GM06990 (cell line): ENCODE measurements around the gene CDC42BPA.

Experiments
- DNase-seq: peaks from one replicate; pipeline ENCODE4 v3.0.0-alpha.2; 2011; ENCODE audit not compliant: insufficient read length; ENCODE audit errors: extremely low read depth
- H3K27me3 ChIP-seq: replicated peaks from 2 replicates; pipeline ENCODE4 v1.6.0; 2011; ENCODE audit warnings: low read length; ENCODE audit not compliant: control insufficient read depth, insufficient read depth
- H3K36me3 ChIP-seq: 2 replicates; pipeline ENCODE4 v1.5.1; 2011; ENCODE audit warnings: low read length; ENCODE audit not compliant: control insufficient read depth, insufficient read depth
- H3K4me3 ChIP-seq: replicated peaks from 2 replicates; pipeline ENCODE4 v1.5.1; 2011; ENCODE audit warnings: low read depth, mild to moderate bottlenecking, control low read depth, low read length
- TF ChIP-seq, protein P1 (sequence below): IDR thresholded peaks from 2 replicates; pipeline ENCODE4 v1.5.1; 2011; ENCODE audit warnings: low read length, control low read depth, mild to moderate bottlenecking, inconsistent platforms; ENCODE audit not compliant: insufficient read depth, poor library complexity, severe bottlenecking

Gene CDC42BPA

GRCh38 chr1:226949401-226949800 is 368.9 kb downstream of the CDC42BPA start:
- H3K27me3 ChIP-seq = no peaks in the 10 kb centered on the region
- no peaks in the 10 kb centered on the region for H3K36me3 ChIP-seq
- DNase-seq = no peak
- TF ChIP-seq, protein P1, sequence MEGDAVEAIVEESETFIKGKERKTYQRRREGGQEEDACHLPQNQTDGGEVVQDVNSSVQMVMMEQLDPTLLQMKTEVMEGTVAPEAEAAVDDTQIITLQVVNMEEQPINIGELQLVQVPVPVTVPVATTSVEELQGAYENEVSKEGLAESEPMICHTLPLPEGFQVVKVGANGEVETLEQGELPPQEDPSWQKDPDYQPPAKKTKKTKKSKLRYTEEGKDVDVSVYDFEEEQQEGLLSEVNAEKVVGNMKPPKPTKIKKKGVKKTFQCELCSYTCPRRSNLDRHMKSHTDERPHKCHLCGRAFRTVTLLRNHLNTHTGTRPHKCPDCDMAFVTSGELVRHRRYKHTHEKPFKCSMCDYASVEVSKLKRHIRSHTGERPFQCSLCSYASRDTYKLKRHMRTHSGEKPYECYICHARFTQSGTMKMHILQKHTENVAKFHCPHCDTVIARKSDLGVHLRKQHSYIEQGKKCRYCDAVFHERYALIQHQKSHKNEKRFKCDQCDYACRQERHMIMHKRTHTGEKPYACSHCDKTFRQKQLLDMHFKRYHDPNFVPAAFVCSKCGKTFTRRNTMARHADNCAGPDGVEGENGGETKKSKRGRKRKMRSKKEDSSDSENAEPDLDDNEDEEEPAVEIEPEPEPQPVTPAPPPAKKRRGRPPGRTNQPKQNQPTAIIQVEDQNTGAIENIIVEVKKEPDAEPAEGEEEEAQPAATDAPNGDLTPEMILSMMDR = no peak
- H3K4me3 ChIP-seq = no peak overlapping the region

- no peak for DNase-seq
- H3K4me3 ChIP-seq = no peak overlapping the region
- H3K27me3 ChIP-seq = no peaks in the 10 kb centered on the region
- TF ChIP-seq, protein P1 = no peak
- H3K36me3 ChIP-seq = no peaks in the 10 kb centered on the region
Observed at GRCh38 chr1:226948996-226949395, 369.3 kb downstream of the CDC42BPA start.

DNA sequence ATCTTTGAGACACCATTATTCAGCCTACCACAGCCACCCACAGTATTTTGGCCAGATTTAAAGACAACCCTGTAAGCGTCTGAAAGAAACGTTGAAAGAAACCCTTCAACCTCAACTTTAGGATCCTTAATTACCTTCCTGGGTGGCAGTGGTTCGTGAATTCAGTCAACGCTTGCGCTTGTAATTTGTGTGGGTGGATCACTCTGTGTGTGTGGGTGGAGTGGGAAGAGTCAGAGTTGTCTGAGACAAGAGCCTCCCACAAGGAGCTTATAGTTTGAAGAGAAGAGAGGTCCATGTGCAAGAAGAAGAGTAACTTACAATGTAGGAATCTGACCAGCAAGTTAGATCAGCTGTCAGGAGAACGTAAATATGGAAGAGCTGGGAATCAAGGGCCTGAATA is 369.8 kb downstream of the CDC42BPA start:
- no peak for DNase-seq
- TF ChIP-seq, protein P1 = no peak
- no peaks in the 10 kb centered on the region for H3K36me3 ChIP-seq
- no peak overlapping the region for H3K4me3 ChIP-seq
- no peaks in the 10 kb centered on the region for H3K27me3 ChIP-seq

DNA sequence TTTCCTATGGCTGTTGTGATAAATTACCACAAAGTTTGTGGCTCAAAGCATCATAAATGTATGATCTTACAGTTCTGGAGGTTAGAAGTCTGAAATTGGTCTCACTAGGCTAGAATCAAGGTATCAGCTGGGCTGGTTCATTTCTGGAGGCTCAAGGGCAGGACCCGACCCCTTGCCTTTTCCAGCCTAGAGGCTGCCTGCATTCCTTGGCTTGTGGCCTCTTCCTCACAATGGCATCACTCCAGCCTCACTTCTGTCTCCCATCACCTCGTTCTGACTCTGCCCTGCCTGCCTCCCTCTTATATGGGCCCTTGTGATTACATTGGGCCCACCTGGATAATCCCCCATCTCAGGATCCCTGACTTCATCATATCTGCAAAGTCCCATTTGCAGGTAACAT is 370.2 kb downstream of the CDC42BPA start:
- no peak for DNase-seq
- Histone ChIP-seq H3K4me3 (no peak overlapping the region), H3K27me3 (no peaks in the 10 kb centered on the region), H3K36me3 (no peaks in the 10 kb centered on the region)
- TF ChIP-seq, protein P1 = no peak

- Histone ChIP-seq H3K36me3 (no peaks in the 10 kb centered on the region), H3K27me3 (no peaks in the 10 kb centered on the region), H3K4me3 (no peak overlapping the region)
- TF ChIP-seq, protein P1 = no peak
- DNase-seq = no peak
Observed at GRCh38 chr1:226946841-226947240, 371.5 kb downstream of the CDC42BPA start.

DNA sequence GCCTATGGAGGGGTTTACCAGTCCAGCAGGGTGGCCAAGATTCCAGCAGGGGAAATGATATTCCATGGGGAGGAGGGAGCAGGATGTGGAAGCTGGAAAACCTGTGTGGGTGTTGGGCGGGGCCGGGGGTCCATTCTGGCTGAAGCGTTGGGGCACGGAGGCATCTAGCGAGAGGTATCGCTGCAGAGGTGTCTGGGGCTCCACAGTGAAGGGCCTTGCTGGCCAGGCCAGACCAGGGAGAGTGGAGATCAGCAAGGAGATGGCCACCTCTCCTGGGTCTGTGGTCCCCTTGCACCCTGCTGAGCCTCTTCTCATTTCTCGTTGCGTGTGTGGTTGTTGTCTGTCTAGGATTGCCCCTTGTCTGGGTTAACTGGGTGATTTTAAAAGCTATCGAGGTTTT is 372.0 kb downstream of the CDC42BPA start:
- TF ChIP-seq, protein P1 = no peak
- DNase-seq = no peak
- H3K36me3 ChIP-seq = no peaks in the 10 kb centered on the region
- no peaks in the 10 kb centered on the region for H3K27me3 ChIP-seq
- no peak overlapping the region for H3K4me3 ChIP-seq
